NOMO-1 treated with dmso at 0.1 percent for 144 hours (cell line): Measurements from ENCODE around the gene CEP89.
"Not testable (repeated sequence)": the region's sequence is repeated elsewhere in the genome, so short reads cannot be mapped to it uniquely, and the experiment has no call there.

Source experiments
- DNase-seq: peaks from one replicate; lab custom pipeline; 2025; ENCODE audit not compliant: unreplicated experiment; lab: John Stamatoyannopoulos, UW

CEP89 gene

DNA sequence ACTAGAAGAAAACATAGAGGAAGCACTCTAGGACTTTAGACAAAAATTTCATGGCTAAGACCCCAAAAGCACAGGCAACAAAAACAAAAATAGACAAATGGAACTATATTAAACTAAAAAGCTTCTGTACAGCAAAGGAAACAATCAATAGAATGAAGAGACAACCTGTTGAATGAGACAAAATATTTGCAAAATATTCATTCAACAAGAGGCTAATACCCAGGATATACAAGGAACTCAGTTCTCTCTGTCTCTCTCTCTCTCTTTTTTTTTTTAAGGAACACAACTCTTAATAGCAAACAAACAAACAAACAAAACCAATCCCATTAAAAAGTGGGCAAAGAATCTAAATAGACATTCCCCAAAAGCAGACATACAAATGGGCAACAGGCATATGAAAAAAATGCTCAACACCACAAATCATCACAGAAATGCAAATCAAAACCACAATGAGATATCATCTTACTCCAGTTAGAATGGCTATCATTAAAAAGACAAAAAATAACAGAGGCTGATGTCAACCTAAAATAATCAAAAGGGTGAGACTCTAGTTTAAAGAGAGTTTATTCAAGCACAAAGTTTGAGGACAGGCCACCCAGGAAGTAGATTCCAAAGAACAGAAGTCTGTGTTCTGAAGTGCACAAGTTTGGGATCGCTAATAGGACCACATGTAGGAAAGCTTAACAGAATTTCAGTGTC, 75.1 kb downstream of the CEP89 start:
- no peak for DNase-seq

DNA sequence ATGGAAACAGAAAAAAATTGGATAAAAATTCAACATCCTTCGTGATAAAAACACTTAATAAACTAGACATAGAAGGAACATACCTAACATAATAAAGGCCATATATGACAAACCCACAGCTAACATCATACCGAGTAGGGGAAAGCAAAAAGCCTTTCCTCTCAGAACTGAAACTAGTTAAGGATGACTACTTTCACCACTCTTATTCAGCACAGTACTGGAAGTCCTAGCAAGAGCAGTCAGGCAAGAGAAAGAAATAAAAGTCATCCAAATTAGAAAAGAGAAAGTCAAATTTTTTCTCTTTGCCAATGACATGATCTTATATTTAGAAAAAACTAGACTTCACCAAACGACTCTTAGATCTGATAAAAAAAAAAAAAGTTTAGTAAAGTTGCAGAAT, 76.4 kb downstream of the CEP89 start:
- no peak for DNase-seq

GRCh38 chr19:32891609-32892008, 80.1 kb downstream of the CEP89 start:
- no peak for DNase-seq

- no peak for DNase-seq
Observed at GRCh38 chr19:32890841-32891240, 80.9 kb downstream of the CEP89 start.

DNA sequence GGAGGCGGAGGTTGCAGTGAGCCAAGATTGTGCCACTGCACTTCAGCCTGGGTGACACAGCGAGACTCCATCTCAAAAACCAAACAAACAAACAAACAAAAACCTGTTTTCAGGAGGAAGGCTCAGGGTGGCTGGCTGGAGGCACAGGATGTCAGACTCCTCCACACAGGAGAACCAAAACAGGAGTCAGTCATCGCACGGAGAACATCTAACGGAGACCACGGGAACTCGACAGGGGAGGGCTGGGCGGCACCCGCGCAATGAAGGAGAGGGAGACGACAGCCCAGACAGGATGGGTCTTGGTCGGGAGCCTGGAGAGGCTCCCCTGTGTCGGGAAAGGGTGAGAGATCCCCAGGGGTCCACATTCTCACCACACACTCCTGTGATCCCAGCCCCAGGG, 81.4 kb downstream of the CEP89 start:
- DNase-seq, result no peak

GRCh38 chr19:32889137-32889934, 82.4 kb downstream of the CEP89 start:
- DNase-seq, result no peak

DNA sequence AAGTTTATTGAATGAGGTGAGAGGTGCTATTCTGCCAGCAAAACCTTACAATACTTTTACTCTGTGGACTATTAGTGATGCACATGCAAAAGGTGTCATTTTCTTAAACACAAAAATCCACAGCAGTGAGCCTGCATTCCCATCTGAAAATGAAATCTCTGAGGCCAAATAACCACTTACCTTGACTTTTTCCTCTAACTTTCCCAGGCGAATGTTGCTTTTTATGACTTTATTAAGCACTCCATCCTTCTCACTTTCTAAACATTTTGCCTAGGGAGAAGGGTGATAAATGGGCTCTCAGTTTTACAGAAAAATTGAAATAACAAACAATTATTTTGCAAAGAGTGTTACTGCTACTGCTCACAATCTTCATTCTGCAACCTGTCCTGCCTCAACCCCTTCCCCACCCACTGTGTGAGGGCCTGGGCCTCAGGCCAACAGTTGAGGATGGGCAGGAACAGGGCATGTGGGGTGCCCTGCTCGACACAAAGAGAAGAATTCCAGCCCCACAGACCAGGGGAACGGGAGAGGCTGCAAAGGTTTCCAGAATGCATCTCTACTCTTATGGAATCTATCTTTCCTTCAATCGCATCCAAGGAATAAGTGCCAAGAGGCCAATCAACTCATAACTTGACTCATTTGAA, 84.1 kb downstream of the CEP89 start:
- DNase-seq, result no peak

DNA sequence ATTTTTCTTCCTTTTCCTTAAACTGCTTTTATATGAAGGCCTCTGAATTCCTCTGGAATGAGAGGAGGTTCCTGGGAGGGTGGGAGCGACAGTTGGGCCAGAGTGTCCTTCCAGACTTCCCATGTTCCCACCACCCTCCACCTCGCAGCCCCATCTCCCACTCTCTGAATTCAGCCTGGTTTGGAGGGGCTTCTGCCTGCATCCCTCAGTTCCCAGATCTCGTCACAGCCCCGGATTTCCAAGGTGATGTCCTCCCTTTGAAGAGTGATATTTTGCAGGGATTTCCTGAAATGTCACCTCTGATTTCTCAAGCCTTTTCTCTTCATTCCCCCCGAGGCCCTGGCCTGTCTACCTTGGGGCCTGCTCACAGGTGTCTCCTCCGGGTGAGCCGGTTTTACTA, 85.5 kb downstream of the CEP89 start:
- no peak for DNase-seq

DNA sequence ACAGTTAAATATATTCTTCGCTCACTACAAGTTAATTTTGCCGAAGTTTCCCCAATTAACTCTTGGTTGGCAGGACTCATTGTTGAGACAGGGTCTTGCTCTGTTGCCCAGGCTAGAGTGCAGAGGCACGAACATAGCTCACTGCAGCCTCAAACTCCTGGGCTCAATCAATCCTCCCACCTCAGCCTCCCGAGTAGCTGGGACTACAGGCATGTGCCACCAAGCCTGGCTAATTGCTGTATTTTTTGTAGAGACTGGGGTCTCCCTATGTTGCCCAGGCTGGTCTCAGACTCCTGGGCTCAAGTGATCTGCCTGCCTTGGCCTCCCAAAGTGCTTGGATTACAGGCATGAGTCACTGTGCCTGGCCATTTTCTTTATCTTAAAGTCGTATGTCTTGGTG, 86.5 kb downstream of the CEP89 start:
- not testable (repeated sequence) for DNase-seq

DNA sequence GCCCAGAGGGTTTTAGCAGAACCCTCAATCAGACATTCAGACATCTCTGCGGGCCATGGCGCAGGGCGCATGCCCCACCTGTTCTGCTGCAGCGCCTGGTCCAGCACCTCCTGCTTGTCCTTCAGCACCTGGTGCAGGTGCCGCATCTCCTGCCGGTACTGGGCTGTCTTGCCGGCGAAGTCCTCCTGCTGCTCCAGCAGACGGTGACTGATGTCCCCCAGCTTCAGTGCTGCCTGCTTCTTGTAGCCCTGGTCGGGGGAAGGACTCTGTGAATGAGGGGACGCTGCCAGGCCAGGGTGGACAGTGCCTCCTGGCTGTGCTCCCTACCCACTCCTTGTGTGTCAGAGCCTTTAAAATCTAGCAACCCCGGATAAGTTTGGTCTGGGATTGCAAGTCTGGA, 90.0 kb downstream of the CEP89 start:
- no peak for DNase-seq

- no peak for DNase-seq
Observed at GRCh38 chr19:32880622-32881021, 91.1 kb downstream of the CEP89 start.

DNA sequence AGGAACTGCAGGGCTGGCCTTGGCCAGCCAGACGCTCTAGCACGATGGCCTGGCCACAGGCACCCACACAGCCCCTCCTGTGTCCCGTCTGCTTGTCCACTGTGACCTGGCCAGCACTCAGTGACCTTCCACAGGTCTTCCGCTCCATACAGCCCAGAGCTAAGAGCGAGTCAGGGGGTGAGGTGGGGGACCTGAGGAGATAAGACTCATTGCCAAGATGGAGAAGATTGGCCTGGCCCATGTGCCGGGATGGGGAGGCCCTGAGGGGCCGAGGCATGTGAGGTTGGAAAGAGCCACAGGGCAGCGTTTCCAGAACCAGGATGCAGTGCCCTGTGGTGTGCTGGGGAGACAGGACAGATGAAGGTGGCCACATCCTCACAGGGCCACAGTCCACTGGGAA, 92.0 kb downstream of the CEP89 start:
- DNase-seq, result no peak

- no peak for DNase-seq
Observed at GRCh38 chr19:32878988-32879387, 92.8 kb downstream of the CEP89 start.

DNA sequence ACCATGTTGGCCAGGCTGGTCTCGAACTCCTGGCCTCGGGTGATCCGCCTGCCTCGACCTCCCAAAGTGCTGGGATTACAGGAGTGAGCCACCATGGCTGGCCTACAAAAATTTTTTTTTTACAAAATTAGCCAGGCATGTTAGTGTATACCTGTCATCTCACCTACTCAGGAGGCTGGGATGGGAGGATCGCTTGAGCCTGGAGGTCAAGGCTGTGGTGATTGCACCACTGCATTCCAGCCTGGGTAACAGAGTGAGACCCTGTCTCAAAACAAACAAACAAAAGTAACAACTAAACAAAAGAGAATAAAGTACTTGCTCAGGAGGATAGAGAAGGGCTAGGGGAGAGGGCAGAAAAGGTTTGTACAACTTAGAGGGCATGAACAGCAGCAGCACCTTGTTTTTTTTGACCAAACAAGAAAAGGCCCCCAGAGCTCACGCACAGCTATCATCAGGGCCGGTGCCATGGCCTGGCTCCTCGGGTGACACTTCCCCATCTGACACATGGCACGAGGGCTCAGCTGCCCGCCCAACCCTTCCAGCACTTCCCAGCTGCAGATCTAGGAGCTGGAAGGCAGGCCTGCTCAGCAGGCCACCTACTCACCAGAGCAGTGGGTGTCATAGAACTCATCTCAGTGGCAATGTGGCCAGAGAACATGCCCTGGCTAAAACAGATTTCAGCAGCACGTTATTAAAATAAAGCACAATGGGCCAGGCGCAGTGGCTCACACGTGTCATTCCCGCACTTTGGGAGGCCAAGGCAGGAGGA, 93.6 kb downstream of the CEP89 start:
- DNase-seq, result no peak

GRCh38 chr19:32877323-32877912, 94.3 kb downstream of the CEP89 start:
- DNase-seq, result no peak

DNA sequence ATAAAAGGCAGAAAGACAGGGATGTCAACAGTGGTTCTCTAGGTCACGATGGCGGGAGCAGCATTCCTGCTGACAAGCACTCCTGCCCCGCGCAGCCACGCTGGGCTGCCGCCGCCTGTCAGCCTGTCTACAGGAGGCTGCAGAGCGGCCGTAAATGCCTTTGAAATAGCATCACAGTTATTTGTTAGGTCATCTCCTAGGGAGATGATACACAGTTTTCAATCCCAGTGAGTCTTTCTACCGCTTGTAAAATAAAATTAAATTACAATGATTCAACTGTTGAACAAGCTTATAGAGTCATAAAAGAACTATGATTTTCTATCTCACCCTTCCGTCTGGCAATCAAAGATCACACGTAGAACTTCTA, 94.9 kb downstream of the CEP89 start:
- no peak for DNase-seq

GRCh38 chr19:32876236-32876918, 95.4 kb downstream of the CEP89 start:
- no peak for DNase-seq

DNA sequence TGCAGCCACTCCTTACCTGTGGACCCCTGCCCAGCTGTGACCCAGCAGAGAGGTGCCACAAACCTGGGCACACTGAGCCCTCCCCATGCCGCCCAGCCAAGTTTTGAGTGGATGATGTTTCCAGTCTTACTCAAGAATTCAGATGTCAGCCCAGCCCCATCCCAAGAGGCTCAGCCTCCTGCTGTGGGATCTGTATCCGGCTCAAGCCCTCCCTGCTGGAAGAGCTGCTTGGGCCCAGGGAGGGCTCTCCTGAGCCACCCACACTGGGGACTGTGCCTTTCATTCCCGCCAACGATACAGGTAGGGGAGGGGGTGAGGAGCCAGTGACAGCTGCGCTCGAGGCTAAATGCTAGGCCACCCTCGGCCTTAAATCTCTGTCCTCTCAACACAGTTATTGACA, 96.3 kb downstream of the CEP89 start:
- no peak for DNase-seq

DNA sequence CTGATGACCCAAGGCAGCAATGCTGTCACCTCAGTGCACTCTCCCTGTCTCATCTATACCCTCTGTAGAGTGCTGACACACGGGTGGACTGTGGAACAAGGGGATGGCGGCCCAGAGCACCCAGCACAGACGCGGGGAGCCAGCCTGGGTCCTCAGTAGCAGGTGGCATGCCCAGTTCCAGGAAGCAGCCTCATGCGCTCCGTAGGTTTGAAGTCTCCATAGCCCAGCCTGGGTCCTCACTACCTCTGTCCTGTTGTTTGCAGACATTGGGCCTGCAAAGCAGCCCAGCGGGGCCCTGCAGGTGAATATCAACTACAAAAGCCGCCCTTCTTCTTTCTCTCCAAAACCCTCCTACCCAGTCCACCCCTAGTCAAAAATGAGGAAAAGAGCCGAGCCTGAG, 97.2 kb downstream of the CEP89 start:
- DNase-seq, result no peak

DNA sequence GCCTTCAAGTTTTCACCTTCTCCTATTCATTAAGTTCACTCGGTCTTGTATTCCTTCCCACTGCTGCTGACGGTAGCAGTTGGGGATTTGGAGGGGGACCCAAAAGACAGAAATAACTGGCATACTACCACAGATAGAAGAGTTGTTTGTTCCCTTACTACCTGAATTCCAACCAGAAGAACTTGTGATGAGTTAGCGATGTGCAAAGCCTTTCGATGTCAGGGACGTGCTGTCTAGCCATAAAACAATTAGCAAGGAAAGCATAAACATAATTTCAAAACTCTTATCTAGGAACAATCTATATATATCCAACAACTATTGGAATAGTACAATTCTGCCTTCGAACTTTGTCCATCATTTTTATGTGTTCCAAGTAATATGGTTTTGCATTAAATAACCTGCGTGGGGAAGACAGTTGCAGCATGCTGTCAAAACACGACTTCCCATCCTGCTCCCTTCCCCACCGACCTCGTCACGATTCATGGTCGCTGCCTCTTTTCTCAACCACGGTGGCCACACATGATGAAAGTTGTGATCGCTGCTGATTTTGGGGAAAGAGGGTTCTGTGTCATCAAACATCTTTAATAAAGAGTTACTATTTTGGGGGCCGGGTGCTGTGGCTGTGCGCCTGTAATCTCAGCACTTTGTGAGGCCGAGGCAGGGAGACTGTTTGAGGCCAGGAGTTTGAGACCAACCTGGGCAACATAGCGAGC, 98.4 kb downstream of the CEP89 start:
- DNase-seq, result no peak
